BJ (cell line): ENCODE results near the gene TRIM54. TPM values are rescaled to one million over a fixed set of nuclear protein-coding genes. Genes with fewer than 3 reads are reported as not detected.
"Not testable (repeated sequence)": the region's sequence is repeated elsewhere in the genome, so short reads cannot be mapped to it uniquely, and the experiment has no call there.

ENCODE experiments used
- CTCF ChIA-PET: fragments of 350-600 bp; formaldehyde crosslinking; extraction: SDS; loops from one replicate; lab custom pipeline; 2021; ENCODE audit warnings: antibody characterized with exemption, inconsistent platforms; lab: Yijun Ruan, JAX
- POLR2A ChIA-PET: fragments of 300-600 bp; sonication (Branson Sonifier 250); formaldehyde crosslinking; extraction: SDS; loops from one replicate; lab custom pipeline; 2021; ENCODE audit warnings: antibody characterized with exemption; lab: Charles Lee
- DNase-seq: peaks from one replicate; pipeline ENCODE4 v3.0.0-alpha.2; 2011; ENCODE audit warnings: low read depth
- H3K27me3 ChIP-seq: 2 replicates; pipeline ENCODE4 v1.6.0; 2011; ENCODE audit warnings: low read length; ENCODE audit not compliant: control insufficient read depth, insufficient read depth
- H3K36me3 ChIP-seq: 2 replicates; pipeline ENCODE4 v1.5.1; 2011; ENCODE audit warnings: low read length; ENCODE audit not compliant: control insufficient read depth, insufficient read depth
- H3K4me3 ChIP-seq: 2 replicates; pipeline ENCODE4 v1.5.1; 2011; ENCODE audit warnings: low read depth, mild to moderate bottlenecking, control low read depth, low read length
- polyA plus RNA-seq: library from polyadenylated mRNA; depleted of rRNA; stranded (reverse); fragments of >200 nt; gene quantifications from 2 replicates; pipeline ENCODE4 v1.2.3, GENCODE V29; 2011
- TF ChIP-seq, protein P1 (sequence below): IDR thresholded peaks from 2 replicates; pipeline ENCODE4 v1.5.1; 2011; ENCODE audit warnings: low read depth, mild to moderate bottlenecking, control low read depth, inconsistent platforms, low read length, moderate library complexity; ENCODE audit not compliant: insufficient read depth

TRIM54 gene
- polyA plus RNA-seq, 1 experiment, result not detected

DNA sequence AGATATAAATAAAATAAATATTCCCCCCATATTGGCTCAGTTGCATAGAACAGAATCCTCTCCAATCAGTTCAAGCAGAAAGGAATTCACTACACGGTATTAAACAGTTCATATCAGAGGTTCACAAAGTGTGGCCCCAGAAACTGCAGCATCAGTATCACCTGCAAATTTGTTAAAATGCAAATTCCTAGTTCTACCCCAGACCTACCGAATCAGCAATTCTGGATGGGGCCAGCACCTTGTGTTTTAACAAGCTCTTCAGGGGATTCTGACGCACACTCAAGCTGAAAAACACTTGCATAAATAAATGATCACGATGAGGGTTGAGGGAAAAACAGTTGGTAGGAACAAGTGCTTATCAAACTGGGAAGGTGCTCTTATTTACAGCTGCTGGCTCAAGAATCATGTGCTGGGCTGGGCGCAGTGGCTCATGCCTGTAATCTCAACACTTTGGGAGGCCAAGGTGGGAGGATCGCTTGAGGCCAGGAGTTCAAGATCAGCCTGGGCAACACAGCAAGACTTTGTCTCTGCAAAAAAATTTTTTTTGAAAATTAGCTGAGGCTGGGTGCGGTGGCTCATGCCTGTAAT lies 68.0 kb downstream of the TRIM54 start:
- DNase-seq, result no peak
- TF ChIP-seq, protein P1, sequence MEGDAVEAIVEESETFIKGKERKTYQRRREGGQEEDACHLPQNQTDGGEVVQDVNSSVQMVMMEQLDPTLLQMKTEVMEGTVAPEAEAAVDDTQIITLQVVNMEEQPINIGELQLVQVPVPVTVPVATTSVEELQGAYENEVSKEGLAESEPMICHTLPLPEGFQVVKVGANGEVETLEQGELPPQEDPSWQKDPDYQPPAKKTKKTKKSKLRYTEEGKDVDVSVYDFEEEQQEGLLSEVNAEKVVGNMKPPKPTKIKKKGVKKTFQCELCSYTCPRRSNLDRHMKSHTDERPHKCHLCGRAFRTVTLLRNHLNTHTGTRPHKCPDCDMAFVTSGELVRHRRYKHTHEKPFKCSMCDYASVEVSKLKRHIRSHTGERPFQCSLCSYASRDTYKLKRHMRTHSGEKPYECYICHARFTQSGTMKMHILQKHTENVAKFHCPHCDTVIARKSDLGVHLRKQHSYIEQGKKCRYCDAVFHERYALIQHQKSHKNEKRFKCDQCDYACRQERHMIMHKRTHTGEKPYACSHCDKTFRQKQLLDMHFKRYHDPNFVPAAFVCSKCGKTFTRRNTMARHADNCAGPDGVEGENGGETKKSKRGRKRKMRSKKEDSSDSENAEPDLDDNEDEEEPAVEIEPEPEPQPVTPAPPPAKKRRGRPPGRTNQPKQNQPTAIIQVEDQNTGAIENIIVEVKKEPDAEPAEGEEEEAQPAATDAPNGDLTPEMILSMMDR, result no peak
- Histone ChIP-seq H3K27me3 (no peaks in the 10 kb centered on the region), H3K4me3 (no peak overlapping the region), H3K36me3 (no peaks in the 10 kb centered on the region)
- ChIA-PET POLR2A (no interaction called here), CTCF (interaction anchor here (1.1 kb wide), 1 partner anchor 13 kb away, joined by 3 read pairs; no protein-coding TSS in a partner anchor)

DNA sequence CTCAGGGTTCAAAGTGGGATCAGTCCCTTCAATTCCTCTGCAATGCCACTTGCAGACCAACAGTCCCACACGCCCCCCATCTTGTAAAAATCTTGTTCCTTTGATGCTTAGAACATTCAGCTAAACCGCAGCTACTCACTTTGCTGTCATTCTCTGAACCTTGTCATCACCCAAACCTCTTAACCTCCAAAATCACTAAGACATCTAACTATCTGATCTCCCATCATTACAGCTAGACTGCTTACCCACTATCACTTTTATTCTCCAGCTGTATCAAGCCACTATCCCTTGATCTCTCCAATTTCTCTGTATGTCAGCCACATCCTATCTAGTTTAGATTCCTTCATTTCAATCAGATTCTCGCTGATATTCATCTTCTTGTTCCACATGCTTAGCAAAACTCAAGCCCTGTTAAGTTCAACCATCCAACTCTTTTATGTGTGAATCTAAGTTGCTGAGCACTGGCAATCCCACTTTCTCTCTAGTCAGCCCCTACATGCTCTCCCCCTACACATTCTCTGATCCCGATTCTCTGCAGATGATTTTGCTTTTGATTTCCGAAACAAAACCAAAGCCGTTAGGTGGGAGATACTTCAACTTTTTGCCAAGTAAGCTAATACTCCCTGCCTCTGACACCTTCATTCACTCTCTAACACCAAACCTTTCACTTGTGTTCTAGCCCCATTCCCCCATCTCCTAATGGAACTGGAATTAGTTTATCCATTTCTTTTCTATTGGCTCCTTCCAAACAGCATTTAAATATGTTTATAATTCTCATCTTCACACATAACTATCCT lies 69.8 kb downstream of the TRIM54 start:
- Histone ChIP-seq H3K4me3 (no peak overlapping the region), H3K27me3 (no peaks in the 10 kb centered on the region), H3K36me3 (no peaks in the 10 kb centered on the region)
- DNase-seq, result no peak
- TF ChIP-seq, protein P1, result no peak
- ChIA-PET CTCF (no interaction called here), POLR2A (no interaction called here)

DNA sequence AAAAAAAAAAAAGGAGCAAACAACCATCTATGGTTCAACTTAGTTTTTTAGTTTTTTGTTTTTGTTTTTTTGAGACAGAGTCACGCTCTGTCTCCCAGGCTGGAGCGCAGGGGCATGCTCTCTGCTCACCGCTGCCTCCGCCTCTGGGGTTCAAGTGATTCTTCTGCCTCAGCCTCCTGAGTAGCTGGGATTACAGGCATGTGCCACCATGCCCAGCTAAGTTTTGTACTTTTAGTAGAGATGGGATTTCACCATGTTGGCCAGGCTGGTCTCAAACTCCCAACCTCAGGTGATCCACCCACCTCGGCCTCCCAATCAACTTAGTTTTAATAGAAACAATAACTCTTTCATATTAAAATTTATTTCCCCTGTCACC lies 71.1 kb downstream of the TRIM54 start:
- DNase-seq, POLR2A ChIA-PET, H3K36me3 ChIP-seq, H3K4me3 ChIP-seq, H3K27me3 ChIP-seq: not testable (repeated sequence)
- CTCF ChIA-PET, result interaction anchor here (1.2 kb wide), 1 partner anchor 16 kb away, joined by 4 read pairs; no protein-coding TSS in a partner anchor

DNA sequence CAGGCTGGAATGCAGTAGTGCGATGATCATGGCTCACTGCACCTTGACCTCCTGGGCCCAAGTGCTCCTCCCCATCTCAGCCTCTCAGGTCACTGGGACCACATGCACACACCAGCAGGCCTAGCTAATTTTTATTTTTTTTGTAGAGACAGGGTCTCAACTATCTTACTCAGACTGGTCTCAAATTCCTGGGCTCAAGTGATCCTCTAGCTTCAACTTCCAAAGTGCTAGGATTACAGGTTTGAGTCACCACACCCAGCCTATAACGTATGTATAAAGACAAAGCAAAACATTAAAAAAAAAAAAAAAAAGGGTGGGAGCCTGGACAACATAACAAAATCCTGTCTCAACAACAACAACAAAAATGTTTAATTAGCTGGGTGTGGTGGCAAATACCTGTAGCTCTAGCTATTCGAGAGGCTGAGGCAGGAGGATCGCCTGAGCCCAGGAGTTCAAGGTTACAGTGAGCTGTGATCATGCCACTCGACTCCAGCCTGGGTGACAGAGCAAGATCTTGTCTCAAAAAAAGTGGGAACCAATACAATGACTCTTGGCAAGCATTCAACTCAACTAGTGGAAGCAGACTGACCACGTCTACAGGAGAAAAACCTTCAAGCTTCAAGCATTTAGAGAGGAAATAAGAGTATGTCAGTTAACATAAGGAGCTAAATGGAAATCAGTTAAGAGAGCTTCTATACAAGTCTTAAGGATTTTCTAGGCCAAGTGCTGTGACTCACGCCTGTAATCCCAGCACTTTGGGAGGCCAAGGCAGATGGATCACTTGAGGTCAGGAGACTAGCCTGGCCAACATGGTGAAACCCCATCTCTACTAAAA lies 71.8 kb downstream of the TRIM54 start:
- TF ChIP-seq, protein P1, result no peak
- Histone ChIP-seq H3K27me3 (no peaks in the 10 kb centered on the region), H3K4me3 (no peak overlapping the region), H3K36me3 (no peaks in the 10 kb centered on the region)
- ChIA-PET CTCF (interaction anchor here (0.6 to 1.2 kb wide), 2 partner anchors 16 to 1214 kb away, joined by 4 read pairs; no protein-coding TSS in a partner anchor), POLR2A (interaction anchor here (0.5 to 0.7 kb wide), 2 partner anchors 74 to 304 kb away, joined by 3 to 4 read pairs; partner anchors contain the start of gene NRBP1)
- no peak for DNase-seq

DNA sequence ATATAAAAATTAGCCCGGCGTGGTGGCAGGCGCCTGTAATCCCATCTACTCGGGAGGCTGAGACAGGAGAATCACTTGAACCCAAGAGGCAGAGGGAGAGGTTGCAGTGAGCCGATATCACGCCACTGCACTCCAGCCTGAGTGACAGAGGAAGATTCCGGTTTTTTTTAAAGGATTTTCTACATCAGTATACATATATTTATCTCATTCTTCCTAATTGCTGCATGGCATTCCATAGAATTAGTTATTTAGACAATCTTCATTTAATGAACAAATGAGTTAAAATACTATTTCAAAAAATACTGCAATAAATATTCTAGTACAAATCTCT lies 72.3 kb downstream of the TRIM54 start:
- TF ChIP-seq, protein P1, result no peak
- no peak overlapping the region for H3K4me3 ChIP-seq
- DNase-seq, result no peak
- no peaks in the 10 kb centered on the region for H3K36me3 ChIP-seq
- ChIA-PET POLR2A (interaction anchor here (0.7 kb wide), 1 partner anchor 304 kb away, joined by 3 read pairs; no protein-coding TSS in a partner anchor), CTCF (interaction anchor here (0.6 to 1.2 kb wide), 2 partner anchors 15 to 1214 kb away, joined by 4 read pairs; no protein-coding TSS in a partner anchor)
- no peaks in the 10 kb centered on the region for H3K27me3 ChIP-seq
